ENCODE measurements around the gene ZC3H13.

- no peak for TF ChIP-seq NFIC (IDR thresholded peaks at IDR 0.05; ENCODE audit: low read depth, low read length)
- TF ChIP-seq MYC (IDR thresholded peaks at IDR 0.05; ENCODE audit: insufficient read depth, insufficient read length, insufficient replicate concordance, low read length, severe bottlenecking) = no peak
- TF ChIP-seq PBX3 (IDR thresholded peaks at IDR 0.05; ENCODE audit: insufficient replicate concordance, low read depth, low read length) = no peak
- no peak for TF ChIP-seq EZH2 (IDR thresholded peaks at IDR 0.05; ENCODE audit: borderline replicate concordance, control insufficient read depth, low read depth, low read length)
- no peak for TF ChIP-seq CTCF (IDR thresholded peaks at IDR 0.05 in 2 of 3, conservative IDR thresholded peaks at IDR 0.05 in 1 of 3; ENCODE audit: control insufficient read depth in 2 of 3, extremely low read depth in 1 of 3, insufficient read depth in 1 of 3, low read depth in 3 of 3, low read length in 3 of 3)
- no peak for TF ChIP-seq NR2C2 (IDR thresholded peaks at IDR 0.05; ENCODE audit: borderline replicate concordance, control insufficient read depth, insufficient read length, low read depth)
- no peak for TF ChIP-seq CHD4 (IDR thresholded peaks at IDR 0.05)
- no peak for TF ChIP-seq NFYB (IDR thresholded peaks at IDR 0.05; ENCODE audit: insufficient read depth, low read depth, low read length)
- no peak for TF ChIP-seq SUZ12 (IDR thresholded peaks at IDR 0.05; ENCODE audit: unreplicated experiment)
- no peak for TF ChIP-seq POLR2AphosphoS5 (IDR thresholded peaks at IDR 0.05; ENCODE audit: low read length)
- no peak for TF ChIP-seq KLF5 (IDR thresholded peaks at IDR 0.05; ENCODE audit: partially characterized antibody)
- no peak for TF ChIP-seq PKNOX1 (IDR thresholded peaks at IDR 0.05)
- no peak for TF ChIP-seq SP1 (IDR thresholded peaks at IDR 0.05; ENCODE audit: low read depth, low read length)
These were observed 41.9 kb upstream of the ZC3H13 start for GRCh38 chr13:46094478-46094877.
